Activated CD4-positive, alpha-beta T cell treated with anti-CD3 and anti-CD28 coated beads for 36 hours (primary cell): ENCODE data around the gene CFAP69. TPM values are rescaled to one million over a fixed set of nuclear protein-coding genes. Genes with fewer than 3 reads are reported as not detected.

ENCODE experiments used
- ATAC-seq: fragments of 200-7000 bp; cut with Tn5 transposase; one replicate; pipeline ENCODE4 v1.10.0; 2021; ENCODE audit warnings: mild to moderate bottlenecking, moderate library complexity
- CTCF ChIA-PET: fragments of 350-600 bp; sonication (Branson Sonifier 250); formaldehyde crosslinking; loops from one replicate; lab custom pipeline; 2021; ENCODE audit warnings: antibody characterized with exemption; lab: Charles Lee
- POLR2A ChIA-PET: fragments of 350-600 bp; sonication (Branson Sonifier 250); formaldehyde crosslinking; loops from one replicate; lab custom pipeline; 2021; ENCODE audit warnings: antibody characterized with exemption, inconsistent platforms; lab: Charles Lee
- DNase-seq: peaks from one replicate; pipeline ENCODE4 v3.0.0-alpha.2; 2020
- H3K27ac Mint-ChIP-seq: one replicate; pipeline ENCODE4 v1.8.0; 2021; ENCODE audit warnings: mixed read lengths
- H3K27me3 Mint-ChIP-seq: one replicate; pipeline ENCODE4 v1.8.0; 2021; ENCODE audit warnings: mixed read lengths
- H3K36me3 Mint-ChIP-seq: one replicate; pipeline ENCODE4 v1.8.0; 2021; ENCODE audit warnings: low read depth, mixed read lengths
- H3K4me1 Mint-ChIP-seq: one replicate; pipeline ENCODE4 v1.8.0; 2021; ENCODE audit warnings: mixed read lengths
- H3K4me3 Mint-ChIP-seq: one replicate; pipeline ENCODE4 v1.8.0; 2021; ENCODE audit warnings: mild to moderate bottlenecking, moderate library complexity, mixed read lengths
- H3K9me3 Mint-ChIP-seq: one replicate; pipeline ENCODE4 v1.8.0; 2021; ENCODE audit warnings: low read depth, mixed read lengths
- intact Hi-C, 2 experiments: fragments of 100-400 bp; cut with DNase I in 1 of 2; cut with micrococcal nuclease in 1 of 2; formaldehyde crosslinking; loops; one replicate each; pipeline versions ENCODE4 v1.14.2 to v1.15.1; 2022 to 2024; cut with DNase I, micrococcal nuclease
- total RNA-seq, 2 experiments: library from RNA; stranded (reverse); gene quantifications; one replicate each; pipeline ENCODE4 v1.2.3, GENCODE V29; 2021

Gene CFAP69
- total RNA-seq, 2 experiments from 2014 or later, result 0.25 to 0.70 TPM

DNA sequence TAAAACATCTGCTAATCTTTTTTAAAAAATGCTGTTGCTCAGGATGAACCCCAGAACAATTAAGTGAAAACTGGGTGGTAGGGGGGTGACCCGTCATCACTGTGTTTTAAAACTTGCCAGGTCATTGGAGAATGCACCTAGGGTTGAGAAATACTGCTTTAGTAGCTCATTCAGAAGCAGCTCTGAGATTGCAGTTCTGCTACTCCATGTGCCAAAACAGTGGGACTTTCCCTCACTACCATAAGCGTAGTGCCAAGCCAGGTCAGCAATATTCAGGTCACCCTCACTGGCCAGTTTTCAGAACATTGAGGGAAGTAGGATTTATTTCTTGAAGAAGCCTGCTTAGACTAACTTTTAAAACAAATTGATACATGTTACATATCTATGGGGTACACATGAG lies 28.2 kb upstream of the CFAP69 start:
- peaks cover 31% of the 10 kb centered on the region for H3K27me3 Mint-ChIP-seq
- ATAC-seq (no peak), DNase-seq (no peak)
- H3K4me1 Mint-ChIP-seq, result no peaks in the 10 kb centered on the region
- H3K4me3 Mint-ChIP-seq, result no peak overlapping the region
- intact Hi-C loops, result loop anchor here in 1 of 2 experiments (1.0 kb wide), 1 partner anchor 8 kb away; no protein-coding TSS in a partner anchor
- H3K27ac Mint-ChIP-seq, result no peak overlapping the region
- H3K36me3 Mint-ChIP-seq, result no peaks in the 10 kb centered on the region
- peaks cover 3% of the 10 kb centered on the region for H3K9me3 Mint-ChIP-seq
- CTCF ChIA-PET, result no interaction called here
- POLR2A ChIA-PET, result no interaction called here

DNA sequence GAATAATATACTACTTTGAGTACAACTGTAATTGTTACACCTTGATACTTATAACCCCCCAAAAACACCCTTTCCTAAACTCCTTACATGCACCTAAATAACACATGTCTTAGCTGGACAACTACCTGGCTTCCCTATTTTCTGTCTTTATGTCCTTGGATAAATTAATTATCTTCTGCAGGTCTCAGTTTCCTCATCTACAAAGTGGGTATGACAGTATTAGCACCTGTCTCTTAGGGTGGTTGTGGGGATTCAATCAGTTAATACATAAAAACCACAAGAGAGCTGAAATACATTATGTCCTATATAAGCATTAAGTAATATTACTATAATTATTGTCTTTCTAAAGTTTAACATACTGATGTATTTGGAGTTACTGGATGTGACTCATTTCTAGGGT lies 22.6 kb upstream of the CFAP69 start:
- H3K4me3 Mint-ChIP-seq, result no peak overlapping the region
- H3K4me1 Mint-ChIP-seq, result no peaks in the 10 kb centered on the region
- intact Hi-C loops, result no loop called here
- H3K27ac Mint-ChIP-seq, result no peak overlapping the region
- H3K27me3 Mint-ChIP-seq, result peaks cover 26% of the 10 kb centered on the region
- DNase-seq (no peak), ATAC-seq (no peak)
- POLR2A ChIA-PET, result no interaction called here
- CTCF ChIA-PET, result no interaction called here
- no peaks in the 10 kb centered on the region for H3K36me3 Mint-ChIP-seq
- peaks cover 3% of the 10 kb centered on the region for H3K9me3 Mint-ChIP-seq

DNA sequence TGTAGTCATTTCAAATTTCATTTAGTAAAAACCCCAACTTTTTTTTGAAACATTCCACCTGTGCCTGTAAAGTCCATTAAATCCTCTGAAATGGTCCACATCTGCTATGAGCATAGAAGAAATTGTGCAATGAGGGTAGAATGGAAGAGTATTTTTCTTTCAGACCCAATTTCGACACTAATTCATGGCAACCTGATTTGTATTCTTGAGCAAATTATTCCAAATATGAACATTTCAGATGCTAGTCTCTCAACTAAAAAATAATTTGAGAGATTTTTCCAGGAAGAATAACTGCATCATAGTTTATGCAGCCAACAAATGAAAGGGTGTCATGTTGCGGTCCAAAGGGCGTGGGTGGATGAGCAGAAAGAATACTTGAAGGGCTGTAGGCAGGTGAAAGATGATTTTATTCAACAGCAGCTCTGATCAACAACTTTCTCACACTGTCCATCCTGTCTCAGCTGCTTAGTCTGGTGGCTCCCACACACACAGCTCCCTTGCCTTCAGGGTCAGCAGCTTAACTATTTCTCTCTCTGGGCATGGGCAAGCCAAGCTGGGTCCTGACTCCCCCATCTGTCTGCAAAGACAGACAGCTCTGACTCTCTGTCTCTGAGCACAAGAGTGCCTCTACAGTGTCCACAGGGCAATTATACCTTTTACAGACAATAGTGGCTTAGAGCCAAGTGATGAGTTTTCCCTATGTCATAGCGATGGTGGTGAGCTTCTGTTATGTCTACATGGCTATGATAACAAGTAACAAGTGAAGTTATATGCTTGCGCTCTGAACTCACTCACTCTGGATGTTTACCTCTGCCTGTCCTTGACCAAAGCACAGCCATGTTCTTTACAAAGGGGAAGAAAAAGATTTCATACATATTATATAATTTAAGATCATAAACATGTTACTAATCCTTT lies 21.9 kb upstream of the CFAP69 start:
- intact Hi-C loops, result no loop called here
- CTCF ChIA-PET, result interaction anchor here (1.0 kb wide), 1 partner anchor 205 kb away, joined by 4 read pairs; no protein-coding TSS in a partner anchor
- POLR2A ChIA-PET, result no interaction called here
- Mint-ChIP-seq H3K27me3 (peaks cover 23% of the 10 kb centered on the region), H3K4me1 (no peaks in the 10 kb centered on the region), H3K27ac (no peak overlapping the region), H3K9me3 (peaks cover 1% of the 10 kb centered on the region), H3K4me3 (no peak overlapping the region), H3K36me3 (no peaks in the 10 kb centered on the region)
- ATAC-seq (no peak), DNase-seq (no peak)

DNA sequence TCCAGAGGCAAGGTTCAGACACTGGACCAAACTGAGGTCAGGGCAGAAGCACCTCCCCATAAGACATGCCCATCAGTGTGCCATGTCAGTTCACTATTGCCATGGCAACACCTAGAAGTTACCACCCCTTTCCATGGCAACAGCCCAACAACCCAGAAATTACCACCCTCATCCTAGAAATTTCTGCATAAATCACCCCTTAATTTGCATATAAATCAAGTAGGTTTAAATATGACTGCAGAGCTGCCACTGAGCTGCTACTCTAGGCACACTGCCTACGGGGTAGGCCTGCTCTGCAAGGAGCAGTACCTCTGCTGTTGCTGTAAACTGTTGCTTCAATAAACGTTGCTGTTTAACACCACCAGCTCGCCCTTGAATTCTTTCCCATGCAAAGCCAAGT lies 20.8 kb upstream of the CFAP69 start:
- no peak overlapping the region for H3K4me3 Mint-ChIP-seq
- no peaks in the 10 kb centered on the region for H3K36me3 Mint-ChIP-seq
- no peak for DNase-seq
- peaks cover 26% of the 10 kb centered on the region for H3K27me3 Mint-ChIP-seq
- no peaks in the 10 kb centered on the region for H3K9me3 Mint-ChIP-seq
- POLR2A ChIA-PET, result no interaction called here
- H3K27ac Mint-ChIP-seq, result no peak overlapping the region
- ATAC-seq, result no peak
- CTCF ChIA-PET, result interaction anchor here (0.6 to 1.0 kb wide), 2 partner anchors 14 to 203 kb away, joined by 4 read pairs; no protein-coding TSS in a partner anchor
- intact Hi-C loops, result no loop called here
- no peaks in the 10 kb centered on the region for H3K4me1 Mint-ChIP-seq

DNA sequence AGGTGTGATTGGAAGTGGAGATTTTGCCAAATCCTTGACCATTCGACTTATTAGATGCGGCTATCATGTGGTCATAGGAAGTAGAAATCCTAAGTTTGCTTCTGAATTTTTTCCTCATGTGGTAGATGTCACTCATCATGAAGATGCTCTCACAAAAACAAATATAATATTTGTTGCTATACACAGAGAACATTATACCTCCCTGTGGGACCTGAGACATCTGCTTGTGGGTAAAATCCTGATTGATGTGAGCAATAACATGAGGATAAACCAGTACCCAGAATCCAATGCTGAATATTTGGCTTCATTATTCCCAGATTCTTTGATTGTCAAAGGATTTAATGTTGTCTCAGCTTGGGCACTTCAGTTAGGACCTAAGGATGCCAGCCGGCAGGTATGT lies 19.8 kb upstream of the CFAP69 start:
- no peak overlapping the region for H3K4me3 Mint-ChIP-seq
- CTCF ChIA-PET, result no interaction called here
- no peaks in the 10 kb centered on the region for H3K36me3 Mint-ChIP-seq
- peaks cover 22% of the 10 kb centered on the region for H3K27me3 Mint-ChIP-seq
- H3K9me3 Mint-ChIP-seq, result no peaks in the 10 kb centered on the region
- POLR2A ChIA-PET, result no interaction called here
- DNase-seq (no peak), ATAC-seq (no peak)
- no peak overlapping the region for H3K27ac Mint-ChIP-seq
- intact Hi-C loops, result no loop called here
- H3K4me1 Mint-ChIP-seq, result no peaks in the 10 kb centered on the region

DNA sequence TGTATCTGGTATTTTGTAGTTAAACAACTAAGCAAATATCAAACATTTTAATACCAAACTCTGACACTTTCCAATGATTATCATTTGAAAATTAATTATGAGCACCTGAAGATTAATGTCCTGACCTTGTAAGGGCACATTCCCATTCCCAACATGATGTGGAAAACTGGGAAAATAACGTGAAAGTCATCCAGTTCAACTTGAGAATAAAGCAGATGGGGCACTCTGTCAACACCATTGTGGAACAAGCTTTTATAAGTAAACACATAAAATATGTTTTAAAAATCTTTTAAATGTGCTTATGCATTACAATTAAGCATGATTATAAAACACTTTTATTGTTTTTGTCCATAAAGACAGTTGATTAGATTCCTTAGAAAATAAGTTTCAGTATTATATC lies 19.4 kb upstream of the CFAP69 start:
- H3K27ac Mint-ChIP-seq, result no peak overlapping the region
- POLR2A ChIA-PET, result no interaction called here
- H3K4me1 Mint-ChIP-seq, result no peaks in the 10 kb centered on the region
- H3K27me3 Mint-ChIP-seq, result peaks cover 18% of the 10 kb centered on the region
- H3K9me3 Mint-ChIP-seq, result no peaks in the 10 kb centered on the region
- no peaks in the 10 kb centered on the region for H3K36me3 Mint-ChIP-seq
- DNase-seq (no peak), ATAC-seq (no peak)
- intact Hi-C loops, result no loop called here
- CTCF ChIA-PET, result no interaction called here
- no peak overlapping the region for H3K4me3 Mint-ChIP-seq

DNA sequence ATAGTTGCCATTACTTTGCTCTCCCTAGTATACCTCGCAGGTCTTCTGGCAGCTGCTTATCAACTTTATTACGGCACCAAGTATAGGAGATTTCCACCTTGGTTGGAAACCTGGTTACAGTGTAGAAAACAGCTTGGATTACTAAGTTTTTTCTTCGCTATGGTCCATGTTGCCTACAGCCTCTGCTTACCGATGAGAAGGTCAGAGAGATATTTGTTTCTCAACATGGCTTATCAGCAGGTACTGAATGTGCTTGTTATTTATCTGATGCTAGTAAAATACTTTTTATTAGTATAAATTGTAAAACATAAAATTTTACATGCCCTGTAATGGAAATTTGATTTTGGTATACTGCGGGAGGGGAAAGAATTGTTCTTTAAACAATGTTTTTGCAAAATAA lies 17.7 kb upstream of the CFAP69 start:
- ChIA-PET POLR2A (no interaction called here), CTCF (no interaction called here)
- intact Hi-C loops, result no loop called here
- Mint-ChIP-seq H3K9me3 (no peaks in the 10 kb centered on the region), H3K4me3 (no peak overlapping the region), H3K4me1 (no peaks in the 10 kb centered on the region), H3K36me3 (no peaks in the 10 kb centered on the region), H3K27ac (no peak overlapping the region), H3K27me3 (peaks cover 15% of the 10 kb centered on the region)
- DNase-seq, result no peak
- ATAC-seq, result no peak

DNA sequence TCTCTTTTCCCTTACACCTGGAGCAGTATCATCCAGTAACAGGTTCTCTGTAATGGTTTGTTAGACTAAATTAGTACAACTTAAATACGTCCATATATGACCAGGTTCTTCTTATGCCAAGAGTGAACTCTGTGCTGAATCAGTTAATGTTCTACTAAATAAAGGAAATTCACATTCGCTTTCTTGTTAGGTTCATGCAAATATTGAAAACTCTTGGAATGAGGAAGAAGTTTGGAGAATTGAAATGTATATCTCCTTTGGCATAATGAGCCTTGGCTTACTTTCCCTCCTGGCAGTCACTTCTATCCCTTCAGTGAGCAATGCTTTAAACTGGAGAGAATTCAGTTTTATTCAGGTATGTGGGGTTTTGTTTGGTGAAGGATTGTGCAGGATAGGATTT lies 15.3 kb upstream of the CFAP69 start:
- Mint-ChIP-seq H3K4me3 (no peak overlapping the region), H3K36me3 (no peaks in the 10 kb centered on the region), H3K27ac (no peak overlapping the region), H3K27me3 (peaks cover 13% of the 10 kb centered on the region), H3K4me1 (no peaks in the 10 kb centered on the region), H3K9me3 (no peaks in the 10 kb centered on the region)
- ATAC-seq (no peak), DNase-seq (no peak)
- ChIA-PET CTCF (interaction anchor here (0.9 to 1.0 kb wide), 2 partner anchors 18 to 76 kb away, joined by 3 read pairs; partner anchors contain the start of genes STEAP1 and STEAP2), POLR2A (no interaction called here)
- intact Hi-C loops, result no loop called here

DNA sequence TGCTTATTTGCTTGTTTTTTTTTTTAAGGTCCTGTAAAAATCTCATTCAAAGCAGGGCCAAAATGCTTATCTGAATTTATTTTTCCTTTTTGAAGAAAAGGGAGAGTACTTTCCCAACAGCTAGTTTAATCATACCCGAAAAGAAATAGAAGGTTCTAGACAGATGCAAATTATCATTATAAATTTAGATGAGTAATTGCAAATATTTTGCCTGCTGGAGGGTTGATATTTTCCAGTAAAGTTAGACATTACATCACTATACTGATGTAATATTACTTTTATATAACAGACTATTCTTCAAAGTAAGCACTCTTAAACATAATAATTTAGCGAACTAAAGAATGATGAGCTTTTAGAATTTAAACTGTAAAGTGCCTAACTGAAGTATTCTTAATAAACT lies 14.1 kb upstream of the CFAP69 start:
- no peaks in the 10 kb centered on the region for H3K4me1 Mint-ChIP-seq
- peaks cover 10% of the 10 kb centered on the region for H3K27me3 Mint-ChIP-seq
- no peak overlapping the region for H3K27ac Mint-ChIP-seq
- no peak overlapping the region for H3K4me3 Mint-ChIP-seq
- no peak for DNase-seq
- ATAC-seq, result no peak
- POLR2A ChIA-PET, result no interaction called here
- CTCF ChIA-PET, result interaction anchor here (1.3 kb wide), 1 partner anchor 40 kb away, joined by 3 read pairs; no protein-coding TSS in a partner anchor
- intact Hi-C loops, result no loop called here
- H3K36me3 Mint-ChIP-seq, result no peaks in the 10 kb centered on the region
- H3K9me3 Mint-ChIP-seq, result no peaks in the 10 kb centered on the region

DNA sequence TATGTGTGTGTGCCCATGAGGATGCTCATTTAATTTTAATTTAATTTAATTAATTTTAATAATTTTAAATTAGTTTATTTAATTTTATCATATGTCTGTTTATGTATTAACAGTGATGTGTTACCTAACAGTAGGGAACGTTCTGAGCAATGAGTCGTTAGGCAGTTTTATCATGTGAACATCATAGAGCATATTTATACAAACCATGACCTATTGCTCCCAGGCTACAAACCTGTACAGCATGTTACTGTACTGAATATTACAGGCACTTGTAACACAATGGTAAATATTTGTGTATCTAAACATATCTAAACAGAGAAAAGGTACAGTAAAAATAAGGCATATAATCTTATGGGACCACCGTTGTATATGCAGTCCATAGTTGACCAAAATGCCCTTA lies 13.7 kb upstream of the CFAP69 start:
- no peaks in the 10 kb centered on the region for H3K36me3 Mint-ChIP-seq
- ATAC-seq (no peak), DNase-seq (no peak)
- H3K4me3 Mint-ChIP-seq, result no peak overlapping the region
- peaks cover 10% of the 10 kb centered on the region for H3K27me3 Mint-ChIP-seq
- ChIA-PET CTCF (interaction anchor here (1.3 kb wide), 1 partner anchor 40 kb away, joined by 3 read pairs; no protein-coding TSS in a partner anchor), POLR2A (no interaction called here)
- H3K27ac Mint-ChIP-seq, result no peak overlapping the region
- H3K9me3 Mint-ChIP-seq, result no peaks in the 10 kb centered on the region
- no peaks in the 10 kb centered on the region for H3K4me1 Mint-ChIP-seq
- intact Hi-C loops, result no loop called here

DNA sequence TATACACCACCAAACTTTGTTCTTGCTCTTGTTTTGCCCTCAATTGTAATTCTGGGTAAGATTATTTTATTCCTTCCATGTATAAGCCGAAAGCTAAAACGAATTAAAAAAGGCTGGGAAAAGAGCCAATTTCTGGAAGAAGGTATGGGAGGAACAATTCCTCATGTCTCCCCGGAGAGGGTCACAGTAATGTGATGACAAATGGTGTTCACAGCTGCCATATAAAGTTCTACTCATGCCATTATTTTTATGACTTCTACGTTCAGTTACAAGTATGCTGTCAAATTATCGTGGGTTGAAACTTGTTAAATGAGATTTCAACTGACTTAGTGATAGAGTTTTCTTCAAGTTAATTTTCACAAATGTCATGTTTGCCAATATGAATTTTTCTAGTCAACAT lies 12.5 kb upstream of the CFAP69 start:
- H3K4me3 Mint-ChIP-seq, result no peak overlapping the region
- intact Hi-C loops, result no loop called here
- no peaks in the 10 kb centered on the region for H3K4me1 Mint-ChIP-seq
- peaks cover 7% of the 10 kb centered on the region for H3K27me3 Mint-ChIP-seq
- DNase-seq (no peak), ATAC-seq (no peak)
- H3K27ac Mint-ChIP-seq, result no peak overlapping the region
- no peaks in the 10 kb centered on the region for H3K36me3 Mint-ChIP-seq
- POLR2A ChIA-PET, result no interaction called here
- no peaks in the 10 kb centered on the region for H3K9me3 Mint-ChIP-seq
- CTCF ChIA-PET, result no interaction called here

DNA sequence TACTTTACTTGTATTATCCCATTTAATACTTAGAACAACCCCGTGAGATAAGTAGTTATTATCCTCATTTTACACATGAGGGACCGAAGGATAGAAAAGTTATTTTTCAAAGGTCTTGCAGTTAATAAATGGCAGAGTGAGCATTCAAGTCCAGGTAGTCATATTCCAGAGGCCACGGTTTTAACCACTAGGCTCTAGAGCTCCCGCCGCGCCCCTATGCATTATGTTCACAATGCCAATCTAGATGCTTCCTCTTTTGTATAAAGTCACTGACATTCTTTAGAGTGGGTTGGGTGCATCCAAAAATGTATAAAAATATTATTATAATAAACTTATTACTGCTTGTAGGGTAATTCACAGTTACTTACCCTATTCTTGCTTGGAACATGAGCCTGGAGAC lies 11.4 kb upstream of the CFAP69 start:
- ATAC-seq (no peak), DNase-seq (no peak)
- no peaks in the 10 kb centered on the region for H3K9me3 Mint-ChIP-seq
- H3K4me3 Mint-ChIP-seq, result no peak overlapping the region
- H3K36me3 Mint-ChIP-seq, result no peaks in the 10 kb centered on the region
- intact Hi-C loops, result no loop called here
- ChIA-PET POLR2A (no interaction called here), CTCF (no interaction called here)
- no peaks in the 10 kb centered on the region for H3K4me1 Mint-ChIP-seq
- H3K27ac Mint-ChIP-seq, result no peak overlapping the region
- peaks cover 6% of the 10 kb centered on the region for H3K27me3 Mint-ChIP-seq
